Ammon's horn (tissue), 1 donor: ENCODE results near the gene CYP20A1.
"Not testable (repeated sequence)": the region's sequence is repeated elsewhere in the genome, so short reads cannot be mapped to it uniquely, and the experiment has no call there.

ENCODE experiments used
- DNase-seq: peaks from one replicate; pipeline ENCODE4 v3.0.0-alpha.2; 2016; ENCODE audit warnings: low spot score

CYP20A1 gene

DNA sequence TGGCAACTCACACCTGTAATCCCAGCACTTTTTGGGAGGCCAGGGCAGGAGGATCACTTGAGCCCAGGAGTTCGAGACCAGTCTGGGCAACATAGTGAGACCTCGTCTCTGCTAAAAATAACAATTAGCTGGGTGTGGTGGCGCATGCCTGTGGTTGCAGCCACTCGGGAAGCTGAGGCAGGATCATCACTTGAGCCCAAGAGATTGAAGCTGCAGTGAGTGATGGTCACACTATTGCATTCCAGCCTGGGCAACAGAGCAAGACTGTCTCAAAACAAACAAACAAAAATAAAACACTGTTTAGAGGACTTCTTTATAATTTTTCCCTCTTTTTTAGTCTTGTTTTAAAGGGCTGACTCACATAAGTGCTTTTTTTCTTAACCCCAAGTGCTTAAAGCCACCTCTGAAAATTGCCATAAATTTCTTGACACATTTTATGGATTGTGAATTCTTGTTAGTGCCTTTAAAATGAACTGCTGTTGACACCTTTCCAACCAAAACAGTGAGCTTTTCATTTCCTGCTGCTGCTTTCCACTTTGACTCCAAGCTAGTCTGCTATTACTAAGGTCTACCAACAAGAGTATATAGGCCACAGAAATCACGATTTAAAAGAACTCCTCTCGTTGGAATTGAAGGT lies 41.7 kb downstream of the CYP20A1 start:
- no peak for DNase-seq

DNA sequence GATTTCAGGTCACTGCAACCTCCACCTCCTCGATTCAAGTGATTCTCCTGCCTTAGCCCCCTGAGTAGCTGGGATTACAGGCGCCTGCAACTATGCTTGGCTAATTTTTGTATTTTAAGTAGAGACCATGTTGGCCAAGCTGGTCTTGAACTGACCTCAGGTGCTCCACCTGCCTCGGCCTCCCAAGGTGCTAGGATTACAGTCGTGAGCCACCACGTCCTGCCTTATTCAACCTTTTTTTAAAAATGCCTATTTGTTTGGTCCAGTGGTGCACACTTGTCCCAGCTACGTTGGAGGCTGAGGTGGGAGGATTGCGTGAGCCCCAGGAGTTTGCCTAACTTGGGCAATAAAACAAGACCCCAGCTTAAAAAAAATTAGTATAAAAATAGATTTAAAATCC lies 43.3 kb downstream of the CYP20A1 start:
- no peak for DNase-seq

DNA sequence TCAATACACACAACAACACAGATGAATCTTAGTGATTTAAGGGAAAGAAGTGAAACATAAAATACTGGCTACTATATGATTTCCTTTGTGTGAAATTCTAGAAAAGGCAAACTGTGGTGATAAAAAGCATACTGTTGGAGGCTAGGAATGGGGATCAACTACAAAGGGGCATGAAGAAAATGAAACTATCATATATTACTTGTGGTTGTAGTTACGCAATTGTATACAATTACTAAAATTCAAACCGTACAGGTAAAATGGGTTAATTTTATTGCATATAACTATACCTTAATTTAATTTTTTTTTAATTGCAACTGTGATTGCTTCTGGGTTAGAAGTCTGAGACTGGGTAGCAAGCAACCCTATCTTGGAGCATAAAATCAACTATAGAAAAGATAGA lies 47.7 kb downstream of the CYP20A1 start:
- DNase-seq = no peak

DNA sequence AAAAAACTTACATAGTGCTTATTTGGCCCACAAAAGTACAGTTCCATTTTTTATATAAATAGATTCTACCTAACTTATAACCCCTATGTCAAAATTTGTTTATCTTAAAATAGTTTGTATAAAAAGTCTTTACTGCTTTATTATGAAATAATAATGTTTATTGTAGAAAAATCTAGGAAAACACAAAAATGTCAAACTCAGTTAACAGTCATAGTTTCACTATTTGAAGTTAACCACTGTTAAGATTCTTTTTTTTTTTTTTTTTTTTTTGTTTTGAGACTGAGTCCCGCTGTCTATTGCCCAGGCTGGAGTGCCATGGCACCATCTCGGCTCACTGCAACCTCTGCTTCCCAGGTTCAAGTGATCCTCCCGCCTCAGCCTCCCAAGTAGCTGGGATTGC lies 62.8 kb downstream of the CYP20A1 start:
- no peak for DNase-seq

DNA sequence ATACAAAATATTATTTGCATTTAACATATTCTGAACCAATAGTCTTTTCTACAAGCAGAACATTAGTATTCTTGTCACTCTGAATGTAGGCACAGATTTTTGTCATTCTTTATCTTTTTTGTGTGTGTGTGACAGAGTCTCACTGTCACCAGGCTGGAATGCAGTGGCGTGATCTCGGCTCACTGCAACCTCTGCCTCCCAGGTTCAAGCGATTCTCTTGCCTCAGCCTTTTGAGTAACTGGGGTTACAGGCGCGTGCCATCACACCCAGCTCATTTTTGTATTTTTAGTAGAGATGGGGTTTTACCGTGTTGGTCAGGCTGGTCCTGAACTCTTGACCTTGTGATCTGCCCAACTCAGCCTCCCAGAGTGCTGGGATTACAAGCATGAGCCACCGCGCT lies 63.8 kb downstream of the CYP20A1 start:
- not testable (repeated sequence) for DNase-seq

DNA sequence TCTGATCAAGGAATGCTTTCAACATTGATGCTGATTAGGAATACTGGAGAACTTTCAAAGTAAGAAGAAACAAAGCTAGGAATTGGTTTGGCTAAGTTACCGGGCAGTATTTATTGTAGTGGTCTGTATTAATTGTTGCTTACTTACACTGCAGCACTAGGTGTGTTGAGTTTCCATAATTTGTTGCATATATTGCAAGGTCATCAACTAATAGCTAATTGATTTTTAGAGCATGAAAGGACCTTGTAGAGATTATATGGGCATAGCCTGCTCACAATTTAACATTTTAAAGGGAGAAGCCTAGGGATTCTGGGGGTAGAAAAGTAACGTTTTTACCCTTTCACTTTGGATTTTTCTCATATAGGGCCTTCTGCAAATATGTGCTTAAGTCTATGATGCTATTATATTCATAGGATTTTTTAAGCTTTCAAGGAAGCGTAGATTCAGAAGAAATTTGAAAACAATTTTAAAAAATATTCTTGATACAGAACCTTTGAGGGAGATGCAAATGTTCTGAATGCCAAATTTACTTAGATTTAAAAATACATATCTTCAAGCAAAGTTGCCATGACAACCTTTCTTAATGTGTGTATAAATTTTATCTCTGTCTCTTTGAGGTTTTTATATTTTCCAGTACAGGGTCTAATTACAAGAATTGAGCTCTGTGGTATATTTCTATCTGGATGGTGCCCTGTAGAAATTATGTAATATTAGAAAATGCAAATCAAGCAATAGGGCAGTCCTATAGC lies 72.0 kb downstream of the CYP20A1 start:
- DNase-seq = no peak

DNA sequence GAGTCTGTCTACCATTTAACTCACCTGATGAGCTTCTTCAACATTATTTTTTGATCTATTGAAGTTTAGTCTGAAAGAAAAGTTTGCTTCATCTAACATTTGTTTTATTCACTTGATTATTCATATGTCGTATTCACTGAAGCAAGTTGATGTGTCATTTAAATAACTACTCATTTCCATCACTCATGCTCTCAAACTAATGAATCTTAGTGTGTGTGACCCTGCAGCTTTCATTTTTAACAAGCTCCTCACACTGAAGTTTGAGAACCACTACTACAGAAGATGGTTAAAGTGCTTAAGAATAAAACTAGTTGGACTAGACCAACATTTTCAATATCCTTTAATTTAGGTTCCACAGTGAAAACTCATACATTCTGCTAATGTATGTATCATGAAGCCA lies 87.5 kb downstream of the CYP20A1 start:
- DNase-seq = no peak

DNA sequence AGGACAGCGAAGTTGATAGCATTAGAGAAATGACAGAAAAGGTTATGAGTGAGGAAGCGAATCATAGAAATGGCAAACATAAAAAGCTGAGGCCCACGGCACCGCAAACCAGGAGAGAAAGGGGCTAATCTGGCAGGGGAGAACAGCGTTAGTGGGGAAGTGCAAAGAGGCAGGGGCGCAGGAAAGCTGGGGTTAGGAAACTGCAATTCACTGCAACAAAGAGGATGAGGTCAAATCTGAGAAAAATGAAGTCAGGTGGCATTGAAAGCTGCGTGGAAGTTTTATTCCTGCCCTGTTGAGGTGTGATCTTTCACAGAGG lies 88.7 kb downstream of the CYP20A1 start:
- peak; percentile 45 for DNase-seq

DNA sequence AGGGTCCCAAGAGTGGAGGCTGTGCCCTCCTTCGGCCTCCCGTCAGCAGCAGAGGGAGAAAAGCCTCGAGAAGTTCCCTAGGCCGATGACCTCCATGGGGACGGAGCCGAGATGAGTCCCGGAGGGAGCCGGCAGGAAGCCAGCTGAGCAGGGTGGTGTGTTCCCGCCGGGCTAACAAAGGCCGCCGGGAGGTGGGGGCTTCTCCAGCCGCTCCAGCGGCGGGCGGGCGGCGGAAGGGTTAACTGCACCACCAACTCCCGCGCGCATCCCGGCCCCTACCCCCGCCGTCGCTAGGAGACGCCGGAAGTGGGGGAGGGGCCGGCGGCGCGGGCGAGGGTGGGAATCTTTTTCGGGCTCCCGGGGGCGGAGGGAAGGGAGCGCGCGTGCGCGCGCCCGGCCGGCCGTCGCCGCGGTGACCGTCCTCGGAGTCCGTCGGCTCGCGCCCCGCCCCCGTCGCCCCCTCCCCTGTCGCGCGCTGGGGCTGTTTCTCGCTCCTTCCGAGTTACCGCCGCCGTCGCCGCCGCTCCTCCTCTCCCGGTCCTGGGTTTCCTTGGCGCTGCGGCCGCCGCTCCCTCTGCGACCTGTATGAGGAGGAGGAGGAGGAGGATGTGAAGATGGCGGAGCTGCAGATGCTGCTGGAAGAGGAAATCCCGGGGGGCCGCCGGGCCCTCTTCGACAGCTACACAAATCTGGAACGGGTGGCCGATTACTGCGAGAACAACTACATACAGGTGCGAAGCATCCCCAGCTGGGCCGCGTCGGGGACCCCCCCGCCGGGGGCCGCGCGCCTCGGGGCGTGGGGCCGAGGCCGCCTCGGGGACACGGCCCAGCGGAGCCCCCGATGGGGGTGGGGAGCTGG lies 89.3 kb downstream of the CYP20A1 start, which contains the start of gene ABI2:
TSS of gene ABI2 (plus strand) at position 494 of the 859 bp plus-strand sequence. CDS start at position 615, 121 bp downstream.
- DNase-seq = peak; percentile 78

DNA sequence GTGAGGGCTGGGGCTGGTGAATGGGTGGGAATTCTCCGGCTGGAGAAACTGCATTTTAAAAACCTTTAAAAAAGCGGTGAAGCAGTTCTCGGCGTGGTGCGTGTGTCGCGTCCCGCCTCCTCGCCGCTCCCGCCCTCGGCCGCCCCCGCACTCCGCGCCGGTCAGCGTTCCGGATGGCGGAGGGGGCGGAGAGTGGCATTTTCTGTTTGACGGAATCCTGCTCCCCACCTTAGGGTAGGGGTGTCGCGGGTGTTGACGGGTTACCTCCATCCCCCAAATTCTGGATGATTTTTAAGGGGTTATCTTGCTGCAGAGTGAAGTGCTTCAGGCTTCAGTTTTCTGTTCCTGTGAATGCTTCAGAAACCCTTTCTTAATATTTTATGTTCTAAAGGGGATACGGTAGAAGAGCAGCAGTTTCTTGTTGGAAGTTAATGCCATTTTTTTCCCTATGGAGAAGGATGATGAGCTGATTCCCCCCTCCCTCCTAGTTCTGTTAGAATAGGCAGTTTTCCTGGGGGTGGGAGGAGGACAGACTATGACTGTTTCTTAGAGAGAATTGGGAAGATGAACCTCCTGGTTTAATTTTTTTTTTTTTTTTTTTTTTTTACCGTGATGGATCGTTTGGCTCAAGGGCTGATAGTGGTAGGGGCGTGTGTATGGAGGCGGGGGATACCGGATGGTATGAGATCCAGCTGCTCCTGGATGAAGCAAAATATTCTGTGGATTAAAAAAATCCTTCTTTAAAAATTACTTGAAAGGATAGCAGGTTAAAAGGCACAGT lies 90.1 kb downstream of the CYP20A1 start:
- peak; percentile 51 for DNase-seq

DNA sequence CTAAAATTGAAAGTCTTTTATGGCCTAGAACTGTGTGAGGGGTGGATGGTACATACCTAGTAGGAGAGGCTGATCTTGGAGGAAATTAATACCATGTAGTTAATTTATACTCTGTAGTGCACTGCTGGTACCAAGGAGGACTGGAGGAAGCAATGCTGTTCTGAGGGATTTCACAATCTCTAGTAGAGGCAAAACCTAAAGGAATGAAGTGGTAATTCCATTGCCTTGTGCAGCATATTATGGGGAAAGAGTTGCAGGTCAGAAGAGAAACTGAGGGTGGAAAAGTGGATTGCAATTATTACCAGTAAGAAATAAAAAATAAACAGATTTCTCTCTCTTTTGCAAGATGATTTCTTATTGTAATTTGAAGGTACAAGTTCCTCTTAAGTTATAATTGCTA lies 91.6 kb downstream of the CYP20A1 start:
- DNase-seq = no peak

DNA sequence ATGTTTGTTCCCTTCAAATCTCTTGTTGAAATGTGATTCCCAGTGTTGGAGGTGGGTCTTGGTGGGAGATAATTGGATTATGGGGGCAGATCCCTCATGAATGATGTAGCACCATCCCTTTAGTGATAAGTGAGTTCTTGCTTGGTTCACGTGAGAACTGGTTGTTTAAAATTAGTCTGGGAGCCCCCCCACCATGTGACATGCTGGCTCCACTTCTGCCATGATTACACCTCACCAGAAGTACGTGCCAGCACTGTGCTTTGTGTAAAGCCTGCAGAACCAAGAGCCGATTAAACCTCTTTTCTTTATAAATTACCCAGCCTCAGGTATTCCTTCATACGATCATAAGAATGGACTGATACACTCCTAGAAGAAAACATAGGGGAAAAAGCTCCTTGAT lies 99.5 kb downstream of the CYP20A1 start:
- no peak for DNase-seq

DNA sequence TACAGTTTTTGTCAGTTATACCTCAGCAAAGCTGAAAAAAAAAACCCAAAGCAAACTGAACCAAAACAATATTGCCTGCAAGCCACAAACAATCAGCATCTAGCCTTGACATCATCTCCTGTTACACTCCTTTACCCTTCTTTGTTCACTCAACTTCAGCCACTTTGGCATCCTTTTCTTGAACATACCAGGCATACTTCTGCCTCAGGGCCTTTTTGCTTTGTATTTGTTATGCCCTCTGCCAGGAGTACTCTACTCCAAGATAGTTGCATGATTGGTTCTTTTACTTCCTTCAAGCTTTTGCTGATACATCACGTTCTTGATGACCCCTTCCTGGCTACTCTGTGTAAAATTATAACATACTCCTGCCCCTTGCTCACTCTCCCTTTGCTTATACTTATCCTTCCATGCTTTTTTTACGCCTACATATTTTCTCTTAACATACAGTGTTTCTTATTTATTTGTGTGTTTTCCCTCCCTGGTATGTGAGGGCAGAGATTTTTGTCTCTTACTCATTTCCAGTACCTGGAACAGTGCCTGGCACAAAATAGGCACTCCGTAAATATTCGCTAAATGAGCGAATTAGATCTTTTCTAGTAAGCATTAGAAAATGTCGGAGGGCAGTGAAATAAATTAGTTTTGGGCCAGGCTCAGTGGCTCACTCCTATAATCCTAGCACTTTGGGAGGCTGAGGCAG lies 102.1 kb downstream of the CYP20A1 start:
- no peak for DNase-seq

DNA sequence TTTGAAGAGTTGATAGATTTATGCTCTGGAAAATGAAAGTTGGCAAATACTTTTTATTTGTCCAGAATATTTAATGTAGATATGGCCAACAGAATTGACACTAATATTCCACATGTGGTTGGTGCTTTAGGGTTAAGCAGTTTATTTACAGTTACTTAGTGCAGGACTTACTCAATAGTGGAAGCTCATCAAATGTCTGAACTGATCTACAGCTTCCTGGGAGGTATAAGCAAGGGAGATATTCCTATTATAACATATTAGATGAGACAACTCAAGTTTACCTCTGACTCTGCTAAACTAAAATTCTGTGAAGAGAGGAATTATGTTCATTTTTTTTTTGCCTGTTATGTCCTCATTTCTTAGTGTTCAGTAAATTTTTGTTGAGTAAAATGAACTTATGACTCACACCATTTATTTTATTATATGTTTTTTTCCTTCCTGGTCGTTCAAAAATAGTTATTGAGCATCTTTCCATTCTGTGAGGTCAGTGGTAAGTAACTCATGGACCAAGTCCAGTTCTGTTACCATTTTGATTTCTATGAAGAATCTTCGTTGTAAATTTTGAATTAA lies 103.0 kb downstream of the CYP20A1 start:
- no peak for DNase-seq

DNA sequence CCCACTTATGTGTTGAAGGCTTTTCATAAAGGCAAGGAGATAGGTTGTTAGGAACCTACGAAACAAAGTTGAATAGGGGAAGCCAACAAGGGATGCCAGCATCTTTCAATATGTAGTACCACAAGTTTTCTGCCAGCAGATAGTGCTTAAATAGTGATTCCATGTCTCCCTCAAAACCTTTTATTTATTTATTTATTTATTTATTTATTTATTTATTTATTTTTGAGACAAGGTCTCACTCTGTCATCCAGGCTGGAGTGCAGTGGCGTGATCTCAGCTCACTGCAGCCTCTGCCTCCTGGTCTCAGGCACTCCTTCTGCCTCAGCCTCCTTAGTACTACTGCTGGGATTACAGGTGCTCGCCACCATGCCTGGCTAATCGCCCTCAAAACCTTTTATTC lies 103.6 kb downstream of the CYP20A1 start:
- not testable (repeated sequence) for DNase-seq

DNA sequence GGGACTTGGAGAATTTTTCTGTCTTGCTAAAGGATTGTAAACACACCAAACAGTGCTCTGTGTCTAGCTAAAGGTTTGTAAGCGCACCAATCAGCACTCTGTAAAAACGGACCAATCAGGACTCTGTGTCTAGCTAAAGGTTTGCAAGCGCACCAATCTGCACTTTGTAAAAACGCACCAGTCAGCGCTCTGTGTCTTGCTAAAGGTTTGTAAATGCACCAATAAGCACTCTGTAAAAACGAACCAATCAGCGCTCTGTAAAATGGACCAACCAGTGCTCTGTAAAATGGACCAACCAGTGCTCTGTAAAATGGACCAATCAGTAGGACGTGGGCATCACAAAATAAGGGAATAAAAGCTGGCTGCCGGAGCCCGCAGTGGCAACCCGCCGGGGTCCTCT lies 105.8 kb downstream of the CYP20A1 start:
- DNase-seq = no peak

DNA sequence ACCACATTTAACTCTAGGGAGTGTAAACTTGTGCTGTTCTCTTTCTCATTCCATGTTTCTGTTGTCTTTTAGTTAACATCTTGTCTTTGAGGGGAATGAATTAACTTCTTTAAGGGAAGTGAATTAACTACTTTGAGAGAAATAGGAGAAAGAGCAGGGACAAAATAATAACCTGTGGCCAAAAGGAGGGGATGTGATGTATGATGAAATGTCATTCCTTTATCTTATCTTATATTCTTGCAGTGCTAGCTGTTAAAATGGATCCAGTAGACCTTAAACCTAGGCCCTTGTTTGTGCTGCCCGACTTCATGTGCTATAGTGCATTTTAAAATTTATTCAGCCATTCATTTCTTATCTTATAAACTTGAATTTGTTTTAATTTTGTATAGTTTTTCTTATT lies 107.8 kb downstream of the CYP20A1 start:
- no peak for DNase-seq

DNA sequence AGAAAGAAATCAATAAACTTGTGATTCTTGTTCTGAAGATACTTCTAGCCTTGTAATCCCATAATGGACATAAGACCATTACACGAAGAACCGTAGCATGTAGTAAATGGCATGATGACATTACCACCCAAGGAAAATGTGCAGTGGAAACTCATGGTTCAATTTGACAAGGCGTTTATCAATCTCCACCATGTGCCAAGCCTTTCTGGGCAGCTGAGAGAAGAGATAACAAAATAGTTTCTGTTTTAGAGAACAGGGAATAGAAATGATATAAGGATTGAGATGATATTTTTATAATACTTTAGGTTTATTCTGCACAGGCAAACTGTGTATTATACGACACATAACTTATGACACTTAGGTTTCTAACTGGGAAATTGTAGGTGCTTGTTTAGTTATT lies 108.6 kb downstream of the CYP20A1 start:
- no peak for DNase-seq

DNA sequence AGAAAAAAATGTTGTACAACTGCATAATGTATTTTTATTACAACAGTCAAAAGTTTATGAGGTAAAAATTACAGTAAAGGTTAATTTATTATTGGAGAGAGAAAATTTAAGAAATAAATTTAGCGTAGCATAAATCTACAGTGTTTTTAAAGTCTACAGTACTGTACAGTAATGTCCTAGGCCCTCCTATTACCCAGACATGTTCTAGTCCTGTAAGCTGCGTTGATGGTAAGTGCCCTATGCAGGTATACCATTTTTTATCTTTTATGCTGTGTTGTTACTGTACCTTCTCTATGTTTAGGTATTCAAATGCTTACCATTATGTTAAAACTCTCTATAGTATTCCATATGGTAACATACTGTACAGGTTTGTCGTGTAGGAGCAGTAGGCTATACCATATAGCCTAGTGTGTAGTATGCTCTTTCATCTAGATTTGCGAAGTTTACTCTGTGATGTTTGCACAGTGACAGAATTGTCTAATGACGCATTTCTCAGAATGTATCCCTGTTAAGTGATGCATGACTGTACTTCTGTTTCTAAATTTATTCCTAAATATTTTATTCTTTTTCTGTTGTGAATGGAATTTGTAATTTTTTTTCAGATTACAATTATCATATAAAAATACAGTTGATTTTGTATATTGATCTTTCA lies 113.9 kb downstream of the CYP20A1 start:
- no peak for DNase-seq

DNA sequence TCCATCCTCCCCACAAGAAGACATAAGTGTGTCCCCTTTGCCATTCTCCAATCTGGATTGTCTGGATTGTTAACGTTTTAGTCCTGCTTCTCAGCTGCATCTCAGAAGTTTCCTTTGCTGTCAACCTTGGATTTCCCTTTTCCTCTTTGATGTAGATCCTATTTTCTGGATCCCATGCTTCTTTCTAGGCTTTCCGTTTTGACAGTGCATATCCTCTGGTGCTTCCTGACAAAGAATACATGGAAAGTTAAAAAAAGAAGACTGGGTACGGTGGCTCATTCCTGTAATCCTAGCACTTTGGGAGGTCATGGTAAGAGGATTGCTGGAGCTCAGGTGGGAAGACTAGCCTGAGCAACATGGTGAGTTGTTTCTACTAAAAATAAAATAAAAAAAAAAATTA lies 116.1 kb downstream of the CYP20A1 start:
- no peak for DNase-seq
